ENCODE data around the gene FAM124B.
"Not testable (repeated sequence)": the region's sequence is repeated elsewhere in the genome, so short reads cannot be mapped to it uniquely, and the experiment has no call there.

FAM124B gene

GRCh38 chr2:224389317-224389716, 12.6 kb downstream of the FAM124B start:
- TF ChIP-seq CTCF (IDR thresholded peaks at IDR 0.05), result no peak
- Histone ChIP-seq H3K36me3 (no peaks in the 10 kb centered on the region), H3K9me3 (no peaks in the 10 kb centered on the region), H3K27ac (no peak overlapping the region), H3K4me3 (ENCODE audit: low read depth in 1 of 2, low read length in 1 of 2) (no peak overlapping the region), H3K4me1 (ENCODE audit: control insufficient read depth in 1 of 2, insufficient read depth in 1 of 2, low read depth in 1 of 2, low read length in 1 of 2) (no peaks in the 10 kb centered on the region), H3K27me3 (no peaks in the 10 kb centered on the region)

GRCh38 chr2:224386876-224387275, 15.0 kb downstream of the FAM124B start:
- H3K4me1 ChIP-seq (ENCODE audit: control insufficient read depth in 1 of 2, insufficient read depth in 1 of 2, low read depth in 1 of 2, low read length in 1 of 2), result no peaks in the 10 kb centered on the region
- H3K36me3 ChIP-seq, result no peaks in the 10 kb centered on the region
- H3K9me3 ChIP-seq, result no peaks in the 10 kb centered on the region
- no peak for TF ChIP-seq CTCF (IDR thresholded peaks at IDR 0.05)
- no peak overlapping the region for H3K27ac ChIP-seq
- no peak overlapping the region for H3K4me3 ChIP-seq (ENCODE audit: low read depth in 1 of 2, low read length in 1 of 2)
- no peaks in the 10 kb centered on the region for H3K27me3 ChIP-seq

- Histone ChIP-seq H3K27ac (no peak overlapping the region), H3K27me3 (no peaks in the 10 kb centered on the region), H3K4me1 (ENCODE audit: control insufficient read depth in 1 of 2, insufficient read depth in 1 of 2, low read depth in 1 of 2, low read length in 1 of 2) (peaks cover 10 to 17% of the 10 kb centered on the region in 2 experiments), H3K4me3 (ENCODE audit: low read depth in 1 of 2, low read length in 1 of 2) (no peak overlapping the region), H3K9me3 (no peaks in the 10 kb centered on the region), H3K36me3 (no peaks in the 10 kb centered on the region)
- TF ChIP-seq CTCF (IDR thresholded peaks at IDR 0.05), result no peak
Observed at GRCh38 chr2:224382973-224383555, 18.8 kb downstream of the FAM124B start.

GRCh38 chr2:224382280-224382647, 19.6 kb downstream of the FAM124B start:
- H3K27ac ChIP-seq; H3K9me3 ChIP-seq; H3K27me3 ChIP-seq; H3K36me3 ChIP-seq; H3K4me3 ChIP-seq (ENCODE audit: low read depth in 1 of 2, low read length in 1 of 2): not testable (repeated sequence)
- peaks cover 17 to 25% of the 10 kb centered on the region in 2 experiments for H3K4me1 ChIP-seq (ENCODE audit: control insufficient read depth in 1 of 2, insufficient read depth in 1 of 2, low read depth in 1 of 2, low read length in 1 of 2)

GRCh38 chr2:224381521-224382279, 20.2 kb downstream of the FAM124B start:
- H3K4me1 ChIP-seq (ENCODE audit: control insufficient read depth in 1 of 2, insufficient read depth in 1 of 2, low read depth in 1 of 2, low read length in 1 of 2), result peaks cover 21 to 30% of the 10 kb centered on the region in 2 experiments
- no peak for TF ChIP-seq CTCF (IDR thresholded peaks at IDR 0.05)
- no peak overlapping the region for H3K27ac ChIP-seq
- no peaks in the 10 kb centered on the region for H3K36me3 ChIP-seq
- no peaks in the 10 kb centered on the region for H3K9me3 ChIP-seq
- H3K4me3 ChIP-seq (ENCODE audit: low read depth in 1 of 2, low read length in 1 of 2), result no peak overlapping the region
- no peaks in the 10 kb centered on the region for H3K27me3 ChIP-seq

- Histone ChIP-seq H3K36me3 (no peaks in the 10 kb centered on the region), H3K4me1 (ENCODE audit: control insufficient read depth in 1 of 2, insufficient read depth in 1 of 2, low read depth in 1 of 2, low read length in 1 of 2) (peaks cover 21 to 42% of the 10 kb centered on the region in 2 experiments), H3K27ac (no peak overlapping the region), H3K4me3 (ENCODE audit: low read depth in 1 of 2, low read length in 1 of 2) (no peak overlapping the region), H3K9me3 (no peaks in the 10 kb centered on the region), H3K27me3 (no peaks in the 10 kb centered on the region)
- no peak for TF ChIP-seq CTCF (IDR thresholded peaks at IDR 0.05)
Observed at GRCh38 chr2:224379986-224380385, 21.9 kb downstream of the FAM124B start.
